ENCODE measurements around the gene AP5S1. TPM values are rescaled to one million over a fixed set of nuclear protein-coding genes. Genes with fewer than 3 reads are reported as not detected.
"Not testable (repeated sequence)": the region's sequence is repeated elsewhere in the genome, so short reads cannot be mapped to it uniquely, and the experiment has no call there.

Gene AP5S1
- polyA plus RNA-seq, 1 of the 3 experiments (the other 2 are of a cell fraction): 10.3 TPM

DNA sequence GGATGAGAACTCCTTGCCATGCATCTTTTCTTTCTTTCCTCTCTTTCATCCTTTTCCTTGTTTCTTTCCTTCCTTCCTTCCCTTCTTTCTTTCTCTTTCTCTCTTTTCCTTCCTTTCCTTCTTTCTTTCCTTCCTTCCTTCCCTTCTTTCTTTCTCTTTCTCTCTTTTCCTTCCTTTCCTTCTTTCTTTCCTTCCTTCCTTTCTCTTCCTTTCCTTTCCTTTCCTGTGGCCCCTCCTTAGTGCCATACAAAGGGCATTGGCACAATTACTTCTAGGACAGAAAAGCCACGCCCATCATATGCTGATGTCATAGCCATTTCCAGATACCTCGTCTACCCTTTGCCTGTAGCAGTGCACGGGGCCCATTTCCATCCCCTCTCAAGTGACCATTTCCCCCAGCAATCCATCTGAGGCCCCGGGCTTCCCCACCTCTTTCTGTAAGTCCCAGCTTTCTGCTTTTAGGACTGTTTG, 31.6 kb upstream of the AP5S1 start:
- no peak for DNase-seq
- CTCF ChIA-PET: interaction anchor here (0.6 to 6.4 kb wide), 5 partner anchors 25 to 243 kb away, joined by 3 to 161 read pairs (median 42); partner anchors contain the start of gene AP5S1
- H3K4me3 ChIP-seq (ENCODE audit: low read depth in 2 of 2, low read length in 1 of 2): no peak overlapping the region

DNA sequence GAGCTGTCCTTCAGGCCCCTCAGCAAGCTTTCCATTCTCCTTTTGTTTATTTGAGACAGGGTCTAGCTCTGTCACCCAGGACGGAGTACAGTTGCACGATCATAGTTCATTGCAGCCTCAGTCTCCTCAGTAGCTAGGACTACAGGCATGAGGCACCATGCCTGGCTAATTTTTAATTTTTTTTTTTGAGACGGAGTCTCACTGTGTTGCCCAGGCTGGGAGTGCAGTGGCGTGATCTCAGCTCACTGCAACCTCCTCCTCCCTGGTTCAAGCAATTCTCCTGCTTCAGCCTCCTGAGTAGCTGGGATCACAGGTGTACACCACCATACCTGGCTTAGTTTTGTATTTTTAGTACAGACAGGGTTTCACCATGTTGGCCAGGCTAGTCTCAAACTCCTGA, 31.1 kb upstream of the AP5S1 start:
- DNase-seq; H3F3A ChIP-seq (replicated peaks; ENCODE audit: insufficient read depth); H3K4me2 ChIP-seq; H3K4me3 ChIP-seq (ENCODE audit: low read depth in 2 of 2, low read length in 1 of 2); POLR2A ChIA-PET; H3K27me3 ChIP-seq (ENCODE audit: insufficient read depth); H3K36me3 ChIP-seq (replicated peaks in 1 of 2; ENCODE audit: control insufficient read depth in 1 of 2, insufficient read depth in 2 of 2, low read length in 1 of 2); H3K27ac ChIP-seq (ENCODE audit: low read depth in 2 of 2, low read length in 1 of 2); H3K9ac ChIP-seq; H3K9me2 ChIP-seq; H3K9me3 ChIP-seq: not testable (repeated sequence)
- peaks cover 19% of the 10 kb centered on the region for H4K20me1 ChIP-seq (ENCODE audit: insufficient read depth)
- peaks cover 20% of the 10 kb centered on the region for H3K79me2 ChIP-seq (ENCODE audit: insufficient read depth)
- 84% methylated on average over 4 of the region's 4 CpGs for WGBS (ENCODE audit: low lambda C conversion rate)
- CTCF ChIA-PET: interaction anchor here (0.6 to 6.4 kb wide), 5 partner anchors 24 to 244 kb away, joined by 3 to 161 read pairs (median 42); partner anchors contain the start of gene AP5S1
- H3K4me1 ChIP-seq (ENCODE audit: control insufficient read depth in 1 of 2, insufficient read depth in 2 of 2, low read depth in 1 of 2, low read length in 1 of 2): peaks cover 19 to 21% of the 10 kb centered on the region in 2 experiments; a peak in 3 of 4 replicates
- H2AFZ ChIP-seq (ENCODE audit: low read depth): 0 out of 2 replicates have a peak overlapping the region, but pooled peaks have one; percentile 63

More for the DNA sequence above, 31.6 kb upstream of the AP5S1 start:
- TF ChIP-seq EZH2phosphoT487 (IDR thresholded peaks at IDR 0.05; ENCODE audit: borderline replicate concordance, low read depth): no peak
- TF ChIP-seq YY1 (IDR thresholded peaks at IDR 0.05; ENCODE audit: low read depth): no peak
- TF ChIP-seq JUND (IDR thresholded peaks at IDR 0.05): no peak
- no peak for TF ChIP-seq NFIC (IDR thresholded peaks at IDR 0.05; ENCODE audit: borderline replicate concordance)
- TF ChIP-seq GABPA (IDR thresholded peaks at IDR 0.05; ENCODE audit: low read depth): no peak
- TF ChIP-seq TCF12 (IDR thresholded peaks at IDR 0.05): no peak
- TF ChIP-seq SIN3A (IDR thresholded peaks at IDR 0.05; ENCODE audit: borderline replicate concordance, low read depth, low read length): no peak
- Histone ChIP-seq H3K27ac (ENCODE audit: low read depth in 2 of 2, low read length in 1 of 2) (no peak overlapping the region), H3F3A (replicated peaks; ENCODE audit: insufficient read depth) (no peaks in the 10 kb centered on the region), H4K20me1 (ENCODE audit: insufficient read depth) (peaks cover 23% of the 10 kb centered on the region), H3K4me2 (no peak overlapping the region), H3K9me3 (no peaks in the 10 kb centered on the region), H3K27me3 (ENCODE audit: insufficient read depth) (no peaks in the 10 kb centered on the region), H3K79me2 (ENCODE audit: insufficient read depth) (peaks cover 25% of the 10 kb centered on the region), H3K4me1 (ENCODE audit: control insufficient read depth in 1 of 2, insufficient read depth in 2 of 2, low read depth in 1 of 2, low read length in 1 of 2) (peaks cover 22 to 25% of the 10 kb centered on the region in 2 experiments; a peak in 3 of 4 replicates), H3K9me2 (no peaks in the 10 kb centered on the region), H3K36me3 (replicated peaks in 1 of 2; ENCODE audit: control insufficient read depth in 1 of 2, insufficient read depth in 2 of 2, low read length in 1 of 2) (peaks cover 7 to 9% of the 10 kb centered on the region in 2 experiments), H3K9ac (no peak overlapping the region), H2AFZ (ENCODE audit: low read depth) (0 out of 2 replicates have a peak overlapping the region, but pooled peaks have one; percentile 63)
- WGBS (ENCODE audit: low lambda C conversion rate): 39% methylated on average over 4 of the region's 4 CpGs
- POLR2A ChIA-PET: no interaction called here

DNA sequence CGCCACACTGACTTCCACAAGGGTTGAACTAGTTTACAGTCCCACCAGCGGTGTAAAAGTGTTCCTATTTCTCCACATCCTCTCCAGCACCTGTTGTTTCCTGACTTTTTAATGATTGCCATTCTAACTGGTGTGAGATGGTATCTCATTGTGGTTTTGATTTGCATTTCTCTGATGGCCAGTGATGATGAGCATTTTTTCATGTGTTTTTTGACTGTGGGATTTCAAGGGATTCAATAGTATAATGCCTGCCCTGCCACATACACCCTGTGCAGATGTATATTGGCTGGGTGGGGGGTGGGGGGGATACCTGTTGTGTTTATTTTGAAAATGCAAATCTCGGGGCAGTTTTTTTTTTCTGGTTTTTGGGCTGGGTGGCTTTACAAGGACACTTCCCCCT, 26.2 kb upstream of the AP5S1 start:
- H3K27me3 ChIP-seq (ENCODE audit: insufficient read depth); H3K4me3 ChIP-seq (ENCODE audit: low read depth in 2 of 2, low read length in 1 of 2); POLR2A ChIA-PET; H3K9me3 ChIP-seq; H3F3A ChIP-seq (replicated peaks; ENCODE audit: insufficient read depth); H3K4me2 ChIP-seq; H4K20me1 ChIP-seq (ENCODE audit: insufficient read depth); H3K9me2 ChIP-seq; DNase-seq; H3K27ac ChIP-seq (ENCODE audit: low read depth in 2 of 2, low read length in 1 of 2); H2AFZ ChIP-seq (ENCODE audit: low read depth); H3K9ac ChIP-seq: not testable (repeated sequence)
- Histone ChIP-seq H3K4me1 (ENCODE audit: control insufficient read depth in 1 of 2, insufficient read depth in 2 of 2, low read depth in 1 of 2, low read length in 1 of 2) (peaks cover 17 to 26% of the 10 kb centered on the region in 2 experiments; a peak in 3 of 4 replicates), H3K36me3 (replicated peaks in 1 of 2; ENCODE audit: control insufficient read depth in 1 of 2, insufficient read depth in 2 of 2, low read length in 1 of 2) (peaks cover 12% of the 10 kb centered on the region in 2 experiments), H3K79me2 (ENCODE audit: insufficient read depth) (peaks cover 36% of the 10 kb centered on the region)
- 100% methylated on average over 1 of the region's 3 CpGs for WGBS (ENCODE audit: low lambda C conversion rate)
- CTCF ChIA-PET: interaction anchor here (1.7 to 3.5 kb wide), 4 partner anchors 8 to 61 kb away, joined by 5 to 51 read pairs (median 18); partner anchors contain the start of genes AP5S1, CENPB and SPEF1

All from SK-N-SH (cell line).